BJ (cell line): ENCODE measurements around the gene GPC6. TPM values are rescaled to one million over a fixed set of nuclear protein-coding genes. Genes with fewer than 3 reads are reported as not detected.

ENCODE experiments used
- CTCF ChIA-PET: fragments of 350-600 bp; formaldehyde crosslinking; extraction: SDS; loops from one replicate; lab custom pipeline; 2021; ENCODE audit warnings: antibody characterized with exemption, inconsistent platforms; lab: Yijun Ruan, JAX
- POLR2A ChIA-PET: fragments of 300-600 bp; sonication (Branson Sonifier 250); formaldehyde crosslinking; extraction: SDS; loops from one replicate; lab custom pipeline; 2021; ENCODE audit warnings: antibody characterized with exemption; lab: Charles Lee
- DNase-seq: peaks from one replicate; pipeline ENCODE4 v3.0.0-alpha.2; 2011; ENCODE audit warnings: low read depth
- H3K27me3 ChIP-seq: 2 replicates; pipeline ENCODE4 v1.6.0; 2011; ENCODE audit warnings: low read length; ENCODE audit not compliant: control insufficient read depth, insufficient read depth
- H3K36me3 ChIP-seq: 2 replicates; pipeline ENCODE4 v1.5.1; 2011; ENCODE audit warnings: low read length; ENCODE audit not compliant: control insufficient read depth, insufficient read depth
- H3K4me3 ChIP-seq: 2 replicates; pipeline ENCODE4 v1.5.1; 2011; ENCODE audit warnings: low read depth, mild to moderate bottlenecking, control low read depth, low read length
- polyA plus RNA-seq: library from polyadenylated mRNA; depleted of rRNA; stranded (reverse); fragments of >200 nt; gene quantifications from 2 replicates; pipeline ENCODE4 v1.2.3, GENCODE V29; 2011
- TF ChIP-seq, protein P1 (sequence below): IDR thresholded peaks from 2 replicates; pipeline ENCODE4 v1.5.1; 2011; ENCODE audit warnings: low read depth, mild to moderate bottlenecking, control low read depth, inconsistent platforms, low read length, moderate library complexity; ENCODE audit not compliant: insufficient read depth

The GPC6 gene
- polyA plus RNA-seq, 1 experiment: 23.0 TPM

GRCh38 chr13:94313926-94314325, 1087.3 kb downstream of the GPC6 start:
- ChIA-PET POLR2A (no interaction called here), CTCF (no interaction called here)
- no peak for DNase-seq
- Histone ChIP-seq H3K36me3 (no peaks in the 10 kb centered on the region), H3K4me3 (no peak overlapping the region), H3K27me3 (no peaks in the 10 kb centered on the region)
- TF ChIP-seq, protein P1, sequence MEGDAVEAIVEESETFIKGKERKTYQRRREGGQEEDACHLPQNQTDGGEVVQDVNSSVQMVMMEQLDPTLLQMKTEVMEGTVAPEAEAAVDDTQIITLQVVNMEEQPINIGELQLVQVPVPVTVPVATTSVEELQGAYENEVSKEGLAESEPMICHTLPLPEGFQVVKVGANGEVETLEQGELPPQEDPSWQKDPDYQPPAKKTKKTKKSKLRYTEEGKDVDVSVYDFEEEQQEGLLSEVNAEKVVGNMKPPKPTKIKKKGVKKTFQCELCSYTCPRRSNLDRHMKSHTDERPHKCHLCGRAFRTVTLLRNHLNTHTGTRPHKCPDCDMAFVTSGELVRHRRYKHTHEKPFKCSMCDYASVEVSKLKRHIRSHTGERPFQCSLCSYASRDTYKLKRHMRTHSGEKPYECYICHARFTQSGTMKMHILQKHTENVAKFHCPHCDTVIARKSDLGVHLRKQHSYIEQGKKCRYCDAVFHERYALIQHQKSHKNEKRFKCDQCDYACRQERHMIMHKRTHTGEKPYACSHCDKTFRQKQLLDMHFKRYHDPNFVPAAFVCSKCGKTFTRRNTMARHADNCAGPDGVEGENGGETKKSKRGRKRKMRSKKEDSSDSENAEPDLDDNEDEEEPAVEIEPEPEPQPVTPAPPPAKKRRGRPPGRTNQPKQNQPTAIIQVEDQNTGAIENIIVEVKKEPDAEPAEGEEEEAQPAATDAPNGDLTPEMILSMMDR: no peak

- TF ChIP-seq, protein P1: no peak
- no peak overlapping the region for H3K4me3 ChIP-seq
- no peak for DNase-seq
- ChIA-PET CTCF (no interaction called here), POLR2A (no interaction called here)
- H3K36me3 ChIP-seq: no peaks in the 10 kb centered on the region
- no peaks in the 10 kb centered on the region for H3K27me3 ChIP-seq
These were observed 1088.6 kb downstream of the GPC6 start for GRCh38 chr13:94315188-94315587.

GRCh38 chr13:94317063-94317491, 1090.5 kb downstream of the GPC6 start:
- ChIA-PET CTCF (interaction anchor here (1.4 kb wide), 1 partner anchor 33 kb away, joined by 4 read pairs; no protein-coding TSS in a partner anchor), POLR2A (no interaction called here)
- H3K4me3 ChIP-seq: no peak overlapping the region
- H3K36me3 ChIP-seq: no peaks in the 10 kb centered on the region
- no peak for DNase-seq
- TF ChIP-seq, protein P1: no peak
- H3K27me3 ChIP-seq: no peaks in the 10 kb centered on the region

DNA sequence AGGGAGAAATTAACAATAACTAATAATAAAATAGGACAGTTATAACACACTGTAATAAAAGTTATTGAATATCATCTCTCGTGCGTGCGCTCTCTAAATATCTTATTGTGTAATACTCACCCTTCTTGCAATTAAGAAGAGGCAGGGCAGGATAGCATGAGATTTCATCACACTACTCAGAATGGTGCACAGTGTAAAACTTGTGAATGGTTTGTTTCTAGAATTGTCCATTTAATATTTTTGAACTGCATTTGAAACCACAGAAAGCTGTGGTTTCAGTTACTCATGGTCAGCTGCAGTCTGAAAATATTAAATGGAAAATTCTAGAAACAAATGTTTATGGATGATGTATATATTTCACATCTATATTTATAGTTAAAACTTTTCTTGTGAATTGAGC, 1091.8 kb downstream of the GPC6 start:
- no peak for DNase-seq
- ChIA-PET POLR2A (interaction anchor here (0.7 kb wide), 1 partner anchor 1080 kb away, joined by 3 read pairs; no protein-coding TSS in a partner anchor), CTCF (no interaction called here)
- TF ChIP-seq, protein P1: no peak
- Histone ChIP-seq H3K4me3 (no peak overlapping the region), H3K36me3 (no peaks in the 10 kb centered on the region), H3K27me3 (no peaks in the 10 kb centered on the region)

DNA sequence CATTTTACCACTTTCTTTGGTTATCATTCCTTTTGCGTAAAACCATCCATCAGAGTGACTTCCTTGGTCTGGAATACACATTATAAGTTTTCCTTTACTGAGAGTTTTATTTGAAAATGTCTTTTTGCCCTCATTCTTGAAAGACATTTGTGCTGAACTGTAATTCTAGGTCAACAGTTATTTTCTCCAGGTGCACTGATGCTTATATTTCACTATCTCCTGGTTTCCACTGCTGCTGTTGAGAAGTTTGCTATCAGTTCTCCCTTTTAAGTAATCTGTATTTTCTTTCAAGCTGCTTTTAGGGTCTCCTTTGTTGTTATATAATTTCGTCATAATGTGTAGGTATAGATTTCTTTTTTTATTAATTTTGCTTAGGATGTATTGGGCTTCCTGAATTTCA, 1092.9 kb downstream of the GPC6 start:
- CTCF ChIA-PET: no interaction called here
- POLR2A ChIA-PET: no interaction called here
- no peaks in the 10 kb centered on the region for H3K27me3 ChIP-seq
- TF ChIP-seq, protein P1: no peak
- DNase-seq: no peak
- H3K36me3 ChIP-seq: no peaks in the 10 kb centered on the region
- no peak overlapping the region for H3K4me3 ChIP-seq
